CD4-positive, alpha-beta T cell (primary cell): ENCODE data around the gene MYO9B. TPM values are rescaled to one million over a fixed set of nuclear protein-coding genes. Genes with fewer than 3 reads are reported as not detected.

Experiments
- ATAC-seq: fragments of 200-7000 bp; cut with Tn5 transposase; one replicate; pipeline ENCODE4 v1.10.0; 2022; ENCODE audit warnings: mild to moderate bottlenecking; ENCODE audit not compliant: poor library complexity
- CTCF ChIA-PET: fragments of 350-600 bp; sonication (Branson Sonifier 250); formaldehyde crosslinking; loops from one replicate; lab custom pipeline; 2021; ENCODE audit warnings: antibody characterized with exemption, inconsistent platforms; lab: Charles Lee
- POLR2A ChIA-PET: fragments of 350-600 bp; sonication (Branson Sonifier 250); formaldehyde crosslinking; loops from one replicate; lab custom pipeline; 2021; ENCODE audit warnings: antibody characterized with exemption, inconsistent platforms; lab: Charles Lee
- DNase-seq, 14 experiments: peaks; one replicate each; pipeline ENCODE4 v3.0.0-alpha.2; 2013 to 2020; ENCODE audit warnings: mixed read lengths in 2 of 14
- H3K27ac ChIP-seq, 2 donors: one replicate each; pipeline versions ENCODE4 v1.5.1 to v1.7.0; 2013; ENCODE audit warnings: low read length in 2 of 2, low read depth in 1 of 2, mild to moderate bottlenecking in 1 of 2
- H3K27me3 ChIP-seq, 2 experiments: 1 replicate in 1 of 2; 2 replicates in 1 of 2; pipeline versions ENCODE4 v1.6.1 to v1.7.0; 2013; ENCODE audit warnings: low read length in 2 of 2, control low read depth in 1 of 2, mild to moderate bottlenecking in 1 of 2, moderate library complexity in 1 of 2; ENCODE audit not compliant: insufficient read depth in 2 of 2, control insufficient read depth in 1 of 2
- H3K36me3 ChIP-seq: one replicate; pipeline ENCODE4 v1.6.1; 2013; ENCODE audit warnings: low read length, control low read depth; ENCODE audit not compliant: insufficient read depth
- H3K4me1 ChIP-seq: one replicate; pipeline ENCODE4 v1.6.1; 2013; ENCODE audit warnings: low read length, control low read depth; ENCODE audit not compliant: insufficient read depth
- H3K4me3 ChIP-seq: one replicate; pipeline ENCODE4 v1.5.1; 2013; ENCODE audit warnings: mild to moderate bottlenecking, low read length, moderate library complexity
- H3K9me3 ChIP-seq, 2 experiments: 1 replicate in 1 of 2; 2 replicates in 1 of 2; pipeline versions ENCODE4 v1.6.1 to v1.7.0; 2013; ENCODE audit warnings: low read length in 2 of 2, mild to moderate bottlenecking in 2 of 2, control low read depth in 1 of 2, moderate library complexity in 1 of 2; ENCODE audit not compliant: control insufficient read depth in 1 of 2, insufficient read depth in 1 of 2
- H3K27ac Mint-ChIP-seq: one replicate; pipeline ENCODE4 v1.8.0; 2020; ENCODE audit warnings: mixed read lengths
- H3K27me3 Mint-ChIP-seq: one replicate; pipeline ENCODE4 v1.8.0; 2021; ENCODE audit warnings: mixed read lengths
- H3K36me3 Mint-ChIP-seq: one replicate; pipeline ENCODE4 v1.8.0; 2021; ENCODE audit warnings: low read depth, mixed read lengths
- H3K4me1 Mint-ChIP-seq: one replicate; pipeline ENCODE4 v1.8.0; 2021; ENCODE audit warnings: low read depth, mixed read lengths
- H3K4me3 Mint-ChIP-seq: one replicate; pipeline ENCODE4 v1.8.0; 2020; ENCODE audit warnings: mild to moderate bottlenecking, mixed read lengths
- H3K9me3 Mint-ChIP-seq: one replicate; pipeline ENCODE4 v1.8.0; 2020; ENCODE audit warnings: mixed read lengths
- CTCF ChIP-seq: fragments of 200-600 bp; IDR thresholded peaks from one replicate; pipeline ENCODE4 v1.8.0; 2022; ENCODE audit warnings: antibody characterized with exemption, mild to moderate bottlenecking
- intact Hi-C, 2 experiments: fragments of 100-400 bp; cut with DNase I in 1 of 2; cut with micrococcal nuclease in 1 of 2; formaldehyde crosslinking; loops; one replicate each; pipeline versions ENCODE4 v1.15.1 to v1.9.0; 2023 to 2025; cut with DNase I, micrococcal nuclease
- total RNA-seq, 174 experiments: library from RNA in 2 of 174; stranded (reverse) in 2 of 174; gene quantifications; one replicate each; pipeline ENCODE4 v1.2.3 and lab custom pipeline; 2021 to 2026

The MYO9B gene
- total RNA-seq, 2 experiments from 2014 or later: 176 to 184 TPM

GRCh38 chr19:17225053-17225452, 149.5 kb downstream of the MYO9B start:
- POLR2A ChIA-PET: interaction anchor here (1.1 to 3.6 kb wide), 4 partner anchors 10 to 149 kb away, joined by 4 to 97 read pairs (median 31); partner anchors contain the start of genes HAUS8, MYO9B and USE1
- CTCF ChIA-PET: interaction anchor here (1.2 kb wide), 1 partner anchor 10 kb away, joined by 5 read pairs; no protein-coding TSS in a partner anchor
- Histone ChIP-seq H3K27me3 (no peaks in the 10 kb centered on the region), H3K4me1 (peaks cover 24% of the 10 kb centered on the region), H3K36me3 (no peaks in the 10 kb centered on the region), H3K9me3 (no peaks in the 10 kb centered on the region), H3K4me3 (no peak overlapping the region), H3K27ac (no peak overlapping the region)
- H3K4me3 Mint-ChIP-seq: peak overlapping the region; percentile 34
- intact Hi-C loops: loop anchor here in 1 of 2 experiments (5.0 kb wide), 2 partner anchors 42 to 148 kb away; partner anchors contain the start of genes BABAM1, HAUS8 and MYO9B
- peaks cover 4% of the 10 kb centered on the region for H3K4me1 Mint-ChIP-seq
- no peak for TF ChIP-seq CTCF
- peak in 1 of 14 experiments; percentile 31 for DNase-seq
- H3K9me3 Mint-ChIP-seq: no peaks in the 10 kb centered on the region
- H3K27ac Mint-ChIP-seq: peak overlapping the region; percentile 90
- H3K36me3 Mint-ChIP-seq: peaks cover 10% of the 10 kb centered on the region
- no peak for ATAC-seq
- no peaks in the 10 kb centered on the region for H3K27me3 Mint-ChIP-seq

GRCh38 chr19:17226002-17226933, 150.7 kb downstream of the MYO9B start, which contains the start of gene OCEL1:
OCEL1 (plus strand) TSS chr19:17226226; CDS start chr19:17226248, 22 bp downstream.
- H3K4me1 ChIP-seq: peaks cover 24% of the 10 kb centered on the region
- Mint-ChIP-seq H3K4me3 (peak within 1 kb of the TSS; percentile 95), H3K27ac (peak within 1 kb of the TSS; percentile 90), H3K36me3 (peaks cover 5% of the 10 kb centered on the region), H3K4me1 (peaks cover 4% of the 10 kb centered on the region), H3K27me3 (no peaks in the 10 kb centered on the region), H3K9me3 (no peaks in the 10 kb centered on the region)
- no peaks in the 10 kb centered on the region for H3K36me3 ChIP-seq
- ATAC-seq (peak; percentile 88), DNase-seq (peak; percentile 90 to 99 (median 96))
- no peaks in the 10 kb centered on the region for H3K27me3 ChIP-seq
- peak within 1 kb of the TSS; percentile 70 to 84 for H3K27ac ChIP-seq
- no peaks in the 10 kb centered on the region for H3K9me3 ChIP-seq
- ChIA-PET CTCF (interaction anchor here (1.2 to 1.7 kb wide), 3 partner anchors 9 to 42 kb away, joined by 4 to 14 read pairs (median 5); no protein-coding TSS in a partner anchor), POLR2A (interaction anchor here (0.6 to 3.6 kb wide), 18 partner anchors 9 to 1847 kb away, joined by 3 to 97 read pairs (median 5); partner anchors contain the start of genes BABAM1, DDA1, HAUS8 and JUND)
- TF ChIP-seq CTCF: no peak
- peak within 1 kb of the TSS; percentile 61 for H3K4me3 ChIP-seq
- intact Hi-C loops: loop anchor here (1.0 to 5.0 kb wide), 5 partner anchors 11 to 151 kb away; partner anchors contain the start of genes HAUS8 (in 2 of the 2), MYO9B (in 2 of the 2), USE1 (in 2 of the 2) and BABAM1 (in 1 of the 2)

GRCh38 chr19:17227798-17228367, 152.3 kb downstream of the MYO9B start:
- Mint-ChIP-seq H3K27ac (no peak overlapping the region), H3K36me3 (peaks cover 5% of the 10 kb centered on the region), H3K9me3 (no peaks in the 10 kb centered on the region), H3K4me3 (peak overlapping the region; percentile 38), H3K27me3 (no peaks in the 10 kb centered on the region), H3K4me1 (peaks cover 4% of the 10 kb centered on the region)
- intact Hi-C loops: loop anchor here in 1 of 2 experiments (2.0 to 5.0 kb wide), 3 partner anchors 39 to 151 kb away; partner anchors contain the start of genes BABAM1, HAUS8, MRPL34 and MYO9B
- Histone ChIP-seq H3K4me1 (peaks cover 24% of the 10 kb centered on the region), H3K27ac (no peak overlapping the region), H3K36me3 (no peaks in the 10 kb centered on the region), H3K27me3 (no peaks in the 10 kb centered on the region), H3K9me3 (no peaks in the 10 kb centered on the region), H3K4me3 (no peak overlapping the region)
- CTCF ChIA-PET: interaction anchor here (1.7 kb wide), 1 partner anchor 8 kb away, joined by 14 read pairs; no protein-coding TSS in a partner anchor
- no peak for TF ChIP-seq CTCF
- DNase-seq (peak in 1 of 14 experiments; percentile 37), ATAC-seq (no peak)
- POLR2A ChIA-PET: interaction anchor here (3.6 kb wide), 1 partner anchor 13 kb away, joined by 97 read pairs; the partner anchor contains the start of gene USE1
